ENCODE measurements around the gene TMEM163. TPM values are rescaled to one million over a fixed set of nuclear protein-coding genes. Genes with fewer than 3 reads are reported as not detected.
"Not testable (repeated sequence)": the region's sequence is repeated elsewhere in the genome, so short reads cannot be mapped to it uniquely, and the experiment has no call there.

TMEM163 gene
- total RNA-seq, 4 donors from 2014 or later = 0.27 to 4.7 (median 1.1) TPM

DNA sequence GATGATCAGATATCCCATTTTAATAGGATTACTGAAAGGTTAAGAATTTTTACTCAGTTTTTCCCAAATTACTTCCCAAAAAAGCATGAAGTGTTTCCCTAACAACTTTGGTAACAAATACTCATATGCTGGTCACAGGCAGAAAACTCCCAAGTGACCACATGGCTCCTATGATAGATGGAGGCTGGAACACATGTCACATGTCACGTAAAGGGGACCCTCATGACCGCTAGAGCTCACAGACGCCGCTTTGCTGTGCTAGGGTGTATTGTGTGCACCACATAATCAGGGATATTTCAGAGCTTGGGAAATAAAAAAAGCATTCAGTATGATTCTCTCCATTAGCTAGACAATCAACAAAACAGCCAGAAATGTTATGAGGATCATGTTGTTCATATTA is 228.2 kb downstream of the TMEM163 start:
- intact Hi-C loops (cut with DNase I) = no loop called here
- TF ChIP-seq POLR2A (IDR thresholded peaks at IDR 0.05) (no peak), CTCF (IDR thresholded peaks at IDR 0.05) (no peak)
- 91 to 93% methylated on average over 4 of the region's 4 CpGs for WGBS, 2 donors

GRCh38 chr2:134489732-134490384 is 228.9 kb downstream of the TMEM163 start:
- H3K36me3 ChIP-seq = no peaks in the 10 kb centered on the region
- DNase-seq = no peak
- no peaks in the 10 kb centered on the region for H3K4me1 ChIP-seq
- no peak overlapping the region for H3K4me3 ChIP-seq (replicated peaks in 1 of 3)
- no peak overlapping the region for H3K27ac ChIP-seq
- 74 to 80% methylated on average over 11 of the region's 11 CpGs for WGBS, 2 donors
- intact Hi-C loops (cut with DNase I) = no loop called here
- H3K9me3 ChIP-seq = no peaks in the 10 kb centered on the region
- TF ChIP-seq CTCF (IDR thresholded peaks at IDR 0.05) = no peak
- H3K27me3 ChIP-seq = no peaks in the 10 kb centered on the region

More for the DNA sequence above, 228.2 kb downstream of the TMEM163 start:
- Histone ChIP-seq H3K36me3 (no peaks in the 10 kb centered on the region), H3K27ac (no peak overlapping the region), H3K4me1 (no peaks in the 10 kb centered on the region), H3K4me3 (replicated peaks in 1 of 3) (no peak overlapping the region), H3K27me3 (no peaks in the 10 kb centered on the region), H3K9me3 (no peaks in the 10 kb centered on the region)
- no peak for DNase-seq

- H3K4me3 ChIP-seq (replicated peaks in 1 of 3) = no peak overlapping the region
- no peaks in the 10 kb centered on the region for H3K9me3 ChIP-seq
- DNase-seq = no peak
- intact Hi-C loops (cut with DNase I) = no loop called here
- H3K36me3 ChIP-seq = no peaks in the 10 kb centered on the region
- 79 to 89% methylated on average over 8 to 11 of the region's 15 CpGs for WGBS, 2 donors
- no peaks in the 10 kb centered on the region for H3K27me3 ChIP-seq
- no peak for TF ChIP-seq POLR2A (IDR thresholded peaks at IDR 0.05)
- no peak for TF ChIP-seq CTCF (IDR thresholded peaks at IDR 0.05)
- H3K4me1 ChIP-seq = no peaks in the 10 kb centered on the region
- no peak overlapping the region for H3K27ac ChIP-seq
Observed at GRCh38 chr2:134482766-134483340, 235.9 kb downstream of the TMEM163 start.

DNA sequence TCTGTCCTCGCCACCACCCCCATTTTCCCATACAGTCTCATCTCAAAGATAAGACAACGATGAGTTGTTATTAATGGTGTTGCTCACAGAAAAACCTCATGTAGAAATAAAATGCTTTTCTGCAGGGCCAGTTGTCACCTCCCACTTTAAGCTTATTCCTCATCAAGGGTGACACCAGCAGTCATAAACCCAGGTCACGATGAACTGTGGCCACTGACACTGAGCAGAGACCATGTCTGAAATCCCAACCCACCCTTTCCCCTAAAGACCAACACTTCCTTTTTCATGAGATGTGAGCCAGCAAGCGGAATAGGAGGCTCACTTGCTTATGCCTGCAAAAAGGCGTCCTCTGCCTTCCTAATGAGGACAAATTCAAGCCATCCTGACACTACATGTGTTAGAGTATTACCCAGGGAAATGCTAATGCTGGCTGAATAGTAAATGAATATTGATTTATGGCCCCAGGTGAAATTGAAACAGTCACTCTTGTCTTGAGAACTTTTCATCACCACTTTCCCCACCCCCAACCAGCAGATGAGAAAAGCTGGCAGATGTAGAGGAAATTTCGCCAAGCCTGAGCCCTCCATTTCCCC is 236.6 kb downstream of the TMEM163 start:
- DNase-seq = no peak
- Histone ChIP-seq H3K36me3 (no peaks in the 10 kb centered on the region), H3K27me3 (no peaks in the 10 kb centered on the region), H3K27ac (no peak overlapping the region), H3K9me3 (no peaks in the 10 kb centered on the region), H3K4me1 (no peaks in the 10 kb centered on the region), H3K4me3 (replicated peaks in 1 of 3) (no peak overlapping the region)
- no peak for TF ChIP-seq CTCF (IDR thresholded peaks at IDR 0.05)
- TF ChIP-seq POLR2A (IDR thresholded peaks at IDR 0.05) = no peak
- 83 to 92% methylated on average over 6 of the region's 6 CpGs for WGBS, 2 donors
- intact Hi-C loops (cut with DNase I) = no loop called here

GRCh38 chr2:134479696-134480330 is 239.0 kb downstream of the TMEM163 start:
- TF ChIP-seq POLR2A (IDR thresholded peaks at IDR 0.05) (no peak), CTCF (IDR thresholded peaks at IDR 0.05) (no peak)
- H3K4me3 ChIP-seq (replicated peaks in 1 of 3) = no peak overlapping the region
- intact Hi-C loops (cut with DNase I) = no loop called here
- no peak overlapping the region for H3K27ac ChIP-seq
- H3K9me3 ChIP-seq = no peaks in the 10 kb centered on the region
- DNase-seq = no peak
- H3K4me1 ChIP-seq = no peaks in the 10 kb centered on the region
- WGBS, 2 donors = 85 to 92% methylated on average over 4 of the region's 4 CpGs
- H3K27me3 ChIP-seq = no peaks in the 10 kb centered on the region
- no peaks in the 10 kb centered on the region for H3K36me3 ChIP-seq

- intact Hi-C loops (cut with DNase I); H3K4me3 ChIP-seq (replicated peaks in 1 of 3); DNase-seq; H3K9me3 ChIP-seq; H3K4me1 ChIP-seq; H3K27me3 ChIP-seq; H3K27ac ChIP-seq; H3K36me3 ChIP-seq: not testable (repeated sequence)
- 86 to 92% methylated on average over 8 of the region's 8 CpGs for WGBS, 2 donors
Observed at GRCh38 chr2:134476982-134477381, 241.8 kb downstream of the TMEM163 start.

All from thyroid gland (tissue), 4 donors.